GM18867 (cell line): Measurements from ENCODE around the gene MAN1A1.

Experiments used
- ATAC-seq: cut with Tn5 transposase; IDR thresholded peaks from one replicate; pipeline ENCODE4 v1.9.1; 2021; ENCODE audit warnings: mild to moderate bottlenecking, moderate library complexity; ENCODE audit not compliant: unreplicated experiment

The MAN1A1 gene

DNA sequence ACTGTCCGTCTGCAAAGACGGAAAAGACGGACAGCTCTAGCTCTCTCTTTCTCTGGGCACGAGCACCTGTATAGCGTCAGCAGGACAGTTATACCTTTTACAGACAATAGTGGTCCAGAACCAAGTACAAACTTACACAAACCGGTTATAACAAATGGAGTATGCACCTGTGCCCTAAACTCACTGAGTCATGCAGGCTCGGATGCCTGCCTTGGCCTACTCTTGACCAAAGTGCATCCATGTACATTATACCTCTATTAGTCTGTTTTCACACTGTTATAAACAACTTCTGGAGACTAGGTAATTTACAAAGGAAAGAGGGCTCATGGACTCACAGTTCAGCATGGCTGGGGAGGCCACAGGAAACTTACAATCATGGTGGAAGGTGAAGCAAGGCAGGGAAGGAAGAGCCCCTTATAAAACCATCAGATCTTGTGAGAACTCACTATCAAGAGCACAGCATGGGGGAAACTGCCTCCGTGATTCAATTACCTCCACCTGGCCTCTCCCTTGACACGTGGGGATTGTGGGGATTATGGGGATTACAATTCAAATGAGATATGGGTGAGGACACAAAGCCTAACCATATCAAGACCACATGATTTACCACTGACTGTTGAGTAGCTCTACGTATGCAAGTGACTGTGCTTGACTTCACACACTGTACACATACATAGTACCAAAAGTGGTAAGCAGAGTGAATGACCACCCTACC lies 23.1 kb downstream of the MAN1A1 start:
- ATAC-seq = no peak

- no peak for ATAC-seq
Observed at GRCh38 chr6:119325559-119326265, 23.8 kb downstream of the MAN1A1 start.

GRCh38 chr6:119324718-119325117 lies 24.8 kb downstream of the MAN1A1 start:
- ATAC-seq = no peak

- ATAC-seq = no peak
Observed at GRCh38 chr6:119323931-119324330, 25.6 kb downstream of the MAN1A1 start.

DNA sequence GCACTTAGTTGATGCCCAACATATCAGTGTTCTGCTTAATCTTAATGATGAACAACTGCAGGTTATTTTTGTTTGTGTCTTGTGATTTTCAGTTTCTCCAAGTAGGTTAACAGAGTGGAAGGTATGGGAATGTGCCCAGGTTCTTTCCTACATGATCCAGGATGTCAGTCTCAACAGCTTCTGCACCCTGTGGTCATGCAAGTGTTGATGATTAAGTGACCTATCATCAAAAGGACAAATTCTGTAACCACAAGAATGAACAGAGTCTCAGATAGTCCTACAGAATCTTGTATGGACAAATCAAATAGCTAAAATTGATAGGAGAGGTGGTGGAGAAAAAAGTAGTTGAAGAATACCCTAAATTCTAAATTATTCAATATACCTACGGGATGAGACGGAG lies 26.1 kb downstream of the MAN1A1 start:
- no peak for ATAC-seq

DNA sequence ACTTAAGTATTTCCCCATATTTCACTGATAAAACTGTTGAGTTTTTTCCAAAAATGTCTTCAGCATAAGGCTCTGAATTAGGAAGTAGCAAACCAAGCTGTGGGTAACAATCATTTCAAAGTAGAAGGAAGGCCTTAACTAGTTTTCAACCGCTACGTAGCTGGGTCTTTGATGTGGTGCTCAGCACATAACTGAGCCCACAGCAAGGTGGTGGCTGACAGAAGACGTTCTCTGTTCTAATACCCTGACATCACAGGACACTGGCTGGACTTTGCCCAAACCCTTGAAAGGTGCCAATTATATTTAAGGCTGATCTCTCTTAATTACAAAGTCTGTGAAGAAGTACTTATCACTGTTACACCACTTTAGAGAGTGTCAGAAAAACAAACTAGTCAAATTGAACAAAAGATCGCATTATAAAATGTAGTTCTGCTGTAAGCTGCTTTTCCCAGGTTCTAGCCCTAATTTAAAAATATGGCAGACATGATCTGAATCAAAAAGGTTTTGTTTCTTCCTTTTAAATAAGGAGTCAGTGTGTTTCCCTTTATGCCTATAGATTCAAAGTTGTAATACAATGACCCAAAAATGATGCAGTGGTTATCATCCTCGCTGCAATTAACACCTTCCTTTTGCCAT lies 26.7 kb downstream of the MAN1A1 start:
- ATAC-seq = no peak

- no peak for ATAC-seq
Observed at GRCh38 chr6:119322034-119322433, 27.5 kb downstream of the MAN1A1 start.

DNA sequence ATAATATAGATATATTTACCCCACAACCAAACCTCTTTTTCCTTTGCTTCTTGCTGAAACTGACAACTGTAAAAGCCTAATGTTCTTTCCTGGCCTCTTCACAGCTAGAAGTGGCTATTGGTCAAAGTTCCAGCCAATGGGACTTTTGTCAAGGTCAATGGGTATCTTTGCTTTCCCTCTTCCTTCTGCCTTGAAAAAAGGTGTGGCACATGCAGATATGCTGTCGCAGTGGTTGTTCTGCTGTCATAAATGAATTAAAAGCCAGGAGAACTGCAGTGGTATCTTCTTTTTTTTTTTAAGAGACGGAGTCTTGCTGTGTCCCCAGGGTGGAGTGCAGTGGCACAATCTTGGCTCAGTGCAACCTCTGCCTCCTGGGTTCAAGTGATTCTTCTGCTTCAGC lies 29.9 kb downstream of the MAN1A1 start:
- no peak for ATAC-seq

GRCh38 chr6:119318730-119319129 lies 30.8 kb downstream of the MAN1A1 start:
- no peak for ATAC-seq

DNA sequence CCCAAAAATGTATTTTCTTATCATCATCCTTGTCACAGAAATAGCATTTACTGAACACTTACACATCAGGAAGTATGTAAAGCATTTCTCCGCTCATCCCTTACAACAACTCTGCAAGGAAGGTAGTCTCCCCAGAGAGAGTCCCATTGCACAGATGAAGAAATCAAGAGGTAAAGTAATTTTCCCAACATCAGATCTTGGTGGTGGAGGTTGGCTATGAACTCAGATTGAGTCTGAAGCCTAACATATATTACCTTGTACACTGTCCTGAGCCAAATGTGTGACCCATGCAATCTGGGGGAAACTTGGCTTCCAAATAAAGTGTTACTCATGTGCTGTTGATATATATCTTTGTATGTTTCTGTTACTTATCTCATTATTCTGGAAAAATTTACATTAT lies 31.4 kb downstream of the MAN1A1 start:
- no peak for ATAC-seq

DNA sequence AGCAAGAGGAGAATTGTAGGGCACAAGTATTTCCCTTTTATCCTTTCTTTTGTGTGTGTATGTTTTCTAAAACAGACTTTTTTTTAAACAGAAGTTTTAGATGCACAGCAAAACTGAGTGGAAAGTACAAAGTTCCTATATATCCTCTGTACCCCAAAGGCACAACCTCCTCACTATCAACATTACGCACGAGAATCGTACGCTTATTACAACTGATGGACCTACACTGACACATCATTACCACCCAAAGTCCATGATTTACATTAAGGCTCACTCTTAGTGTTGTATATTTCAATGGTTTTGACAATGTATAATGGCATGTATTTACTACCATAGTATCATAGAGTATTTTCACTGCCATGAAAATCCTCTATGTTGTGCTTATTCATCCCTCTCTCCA lies 32.6 kb downstream of the MAN1A1 start:
- ATAC-seq = no peak

GRCh38 chr6:119314885-119315272 lies 34.7 kb downstream of the MAN1A1 start:
- peak; percentile 45 for ATAC-seq

DNA sequence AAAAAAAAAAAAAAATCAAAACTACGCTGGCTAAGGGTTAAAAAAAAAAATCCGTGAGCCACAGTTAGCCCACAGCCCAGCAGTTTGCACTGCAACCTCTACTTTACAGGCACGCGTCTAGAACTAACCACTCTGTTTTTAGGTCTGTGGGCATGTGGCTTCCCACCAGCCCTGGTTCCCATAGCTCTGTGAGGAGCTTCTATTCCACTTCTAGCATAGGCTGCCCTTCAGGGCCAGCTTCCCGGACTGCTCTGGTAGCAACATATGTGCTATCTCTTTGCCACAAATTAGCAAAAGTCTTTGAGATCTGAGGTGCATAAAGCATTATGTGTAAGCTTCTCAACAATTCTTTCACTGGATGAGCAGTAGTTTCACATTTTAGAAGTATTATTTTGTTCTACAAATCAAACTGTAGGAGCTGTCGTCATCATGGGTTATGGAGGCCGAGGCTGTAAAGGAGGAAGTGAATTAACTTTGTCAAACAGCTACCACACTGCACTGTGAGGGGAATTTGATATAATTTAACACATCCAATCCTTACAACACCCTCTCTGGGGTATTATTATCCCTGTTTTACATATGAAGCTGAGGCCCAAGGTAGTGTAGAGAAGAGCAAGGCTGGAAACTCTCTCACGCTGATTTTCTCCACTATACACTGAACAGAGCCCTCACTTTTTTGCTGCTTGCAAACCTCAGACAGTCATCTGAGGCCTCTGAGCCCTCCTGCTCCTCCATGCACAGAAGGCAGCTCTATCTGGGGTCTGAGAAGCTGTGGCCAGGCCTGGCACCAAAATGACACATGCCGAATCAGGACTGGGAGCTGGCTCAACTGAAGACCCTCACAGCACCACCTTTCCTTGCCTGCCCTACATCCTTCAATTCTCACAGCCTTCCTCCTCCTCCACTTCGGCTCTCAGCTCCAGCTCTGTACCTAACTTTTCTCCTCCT lies 35.4 kb downstream of the MAN1A1 start:
- peak; percentile 61 for ATAC-seq

DNA sequence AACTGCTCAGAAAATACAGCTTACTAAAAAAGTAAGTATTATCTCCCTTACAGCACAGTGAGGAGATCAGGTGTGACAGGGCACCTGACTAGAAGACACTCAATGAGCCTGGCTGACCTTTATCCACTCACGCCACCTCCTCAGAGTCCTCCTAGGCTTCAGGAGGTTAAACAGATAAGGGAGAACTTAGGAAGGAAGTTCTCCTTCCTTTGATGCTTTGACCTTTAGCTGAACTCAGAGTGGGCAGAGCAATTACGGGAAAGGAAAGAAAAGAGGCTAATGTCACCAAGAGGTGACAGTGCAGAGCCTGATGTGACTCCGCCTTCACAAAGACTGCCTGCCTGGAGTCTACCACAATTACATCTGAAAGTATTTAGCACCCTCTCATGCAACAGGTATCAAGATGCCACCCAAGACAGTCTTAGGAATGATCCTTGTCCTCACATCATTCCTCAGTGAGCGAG lies 36.7 kb downstream of the MAN1A1 start:
- peak; percentile 55 for ATAC-seq

GRCh38 chr6:119312441-119312840 lies 37.1 kb downstream of the MAN1A1 start:
- ATAC-seq = no peak

DNA sequence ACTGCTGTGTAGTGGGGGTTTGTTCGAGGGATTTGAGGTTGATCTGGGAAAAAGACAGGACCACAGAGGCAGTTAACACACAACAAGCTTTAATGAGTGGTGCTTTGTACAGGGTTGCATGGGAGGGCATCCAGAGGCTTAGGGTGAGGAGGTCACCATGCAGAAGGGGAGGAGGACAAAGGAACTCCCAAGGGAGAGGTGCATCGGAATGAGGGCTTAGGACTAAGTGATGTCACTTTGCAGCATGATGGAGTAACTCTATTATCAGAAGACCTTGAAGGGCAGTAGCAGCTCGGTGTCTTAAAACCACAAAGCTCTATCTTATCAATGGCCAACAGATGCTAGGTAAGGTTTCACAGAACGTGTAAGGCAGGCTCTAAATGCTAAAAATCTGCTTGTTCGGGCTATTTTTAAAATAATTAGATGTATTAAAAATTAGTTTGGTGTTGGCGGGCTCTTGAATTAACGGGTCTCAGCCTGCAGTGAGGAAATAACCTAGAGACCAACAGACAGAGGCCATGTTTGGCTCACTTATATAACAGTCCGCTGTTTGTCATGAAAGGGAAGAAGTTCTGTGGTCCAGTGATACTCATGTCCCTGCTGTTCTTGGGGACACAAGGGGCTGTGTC lies 37.9 kb downstream of the MAN1A1 start:
- ATAC-seq = no peak

- no peak for ATAC-seq
Observed at GRCh38 chr6:119310486-119311036, 39.0 kb downstream of the MAN1A1 start.

DNA sequence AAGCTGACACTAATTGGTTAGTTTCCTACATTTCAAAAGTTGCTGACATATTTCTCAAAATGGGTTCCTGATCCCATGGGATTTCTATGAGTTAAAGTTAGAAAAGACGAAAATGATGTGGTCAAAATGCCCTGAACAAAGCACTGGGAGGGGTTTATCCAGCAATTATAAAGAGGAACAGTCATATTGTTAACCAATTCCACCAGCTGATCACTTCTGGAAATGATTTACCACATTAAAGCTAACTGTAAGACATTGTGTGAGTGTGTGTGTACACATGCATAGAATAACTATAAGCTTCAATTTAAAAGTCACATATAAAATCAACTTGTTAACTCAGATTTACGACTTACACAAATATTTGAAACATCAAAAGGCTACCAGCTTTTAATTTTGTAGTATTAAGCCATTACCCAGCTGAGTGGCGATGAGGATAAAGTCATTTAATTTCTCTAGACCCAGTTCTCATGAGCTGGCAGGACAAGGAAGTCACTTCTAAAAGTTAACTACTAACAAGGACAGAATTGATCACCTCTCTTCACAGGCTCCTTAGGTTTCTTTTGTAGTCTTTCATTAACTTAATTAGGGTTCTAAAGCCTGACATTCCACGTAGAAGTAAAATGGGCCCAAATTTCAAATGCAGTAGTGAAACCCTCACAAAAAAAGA lies 40.4 kb downstream of the MAN1A1 start:
- ATAC-seq = no peak

DNA sequence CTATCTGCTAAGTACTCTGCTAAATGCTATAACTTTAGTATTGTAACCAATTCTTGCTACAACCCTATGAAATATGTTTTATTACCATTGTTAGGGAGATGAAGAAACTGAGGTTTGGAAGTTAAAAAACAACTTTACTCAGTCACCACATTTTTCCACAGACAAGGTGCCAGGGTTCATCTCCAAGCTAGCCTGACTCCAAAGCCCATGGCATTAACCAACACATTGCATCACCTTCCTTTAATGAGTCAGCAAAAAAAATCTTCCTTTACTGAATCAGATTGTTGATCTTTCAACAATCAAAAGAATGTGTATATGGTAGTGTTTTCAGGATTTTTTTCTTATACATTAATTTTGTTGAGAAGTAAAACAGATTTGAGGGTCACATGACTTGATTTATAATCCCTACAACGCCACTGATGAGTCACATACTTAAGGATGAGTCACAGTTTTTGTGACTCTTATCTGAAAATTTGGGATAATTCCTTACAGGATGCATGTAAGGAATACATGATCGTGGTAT lies 41.5 kb downstream of the MAN1A1 start:
- ATAC-seq = no peak
